CD4-positive, alpha-beta T cell treated with Interleukin-15 for 4 hours (primary cell): Measurements from ENCODE around the gene MEGF11.

Experiments used
- DNase-seq: peaks from one replicate; pipeline ENCODE4 v3.0.0-alpha.2; 2020; ENCODE audit warnings: low spot score

MEGF11 gene

DNA sequence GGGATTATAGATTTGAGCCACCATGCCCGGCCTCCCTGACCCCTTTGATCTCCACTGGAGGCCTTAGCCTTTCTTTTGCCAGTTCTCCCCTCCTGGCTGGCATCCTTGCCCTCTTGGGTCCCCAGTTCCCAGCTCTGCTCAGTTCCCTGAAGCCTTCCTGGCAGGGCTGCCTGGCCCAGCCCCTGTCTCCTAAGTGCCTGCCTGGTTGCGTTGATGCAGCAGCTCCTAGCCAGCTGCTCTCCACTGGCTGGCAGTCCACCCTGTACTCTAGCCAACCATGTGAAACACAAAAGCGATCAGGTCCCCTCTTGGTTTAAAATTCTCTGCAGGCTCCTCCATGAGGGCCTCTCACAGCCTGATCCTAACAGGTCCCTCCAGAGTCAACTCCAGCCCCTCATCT lies 199.6 kb downstream of the MEGF11 start:
- DNase-seq = no peak

DNA sequence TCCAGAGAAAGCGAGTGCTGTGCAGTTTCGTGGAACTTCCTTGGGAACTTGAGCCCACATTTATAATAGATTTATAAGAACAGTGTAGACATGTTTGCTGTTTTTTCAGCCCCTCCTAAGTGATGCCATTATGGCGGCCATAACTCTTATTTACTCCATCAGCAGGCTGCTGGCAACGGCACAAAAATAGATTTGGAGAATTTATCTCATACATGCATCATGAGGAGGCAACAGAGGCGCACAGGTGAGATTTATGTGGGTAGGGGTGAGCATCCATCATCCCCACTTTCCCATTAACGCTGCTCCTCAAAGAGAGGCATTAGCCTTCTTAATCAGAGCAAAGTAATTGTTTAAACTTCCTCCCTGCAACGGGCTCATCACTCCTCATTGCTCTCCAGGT lies 201.7 kb downstream of the MEGF11 start:
- no peak for DNase-seq

DNA sequence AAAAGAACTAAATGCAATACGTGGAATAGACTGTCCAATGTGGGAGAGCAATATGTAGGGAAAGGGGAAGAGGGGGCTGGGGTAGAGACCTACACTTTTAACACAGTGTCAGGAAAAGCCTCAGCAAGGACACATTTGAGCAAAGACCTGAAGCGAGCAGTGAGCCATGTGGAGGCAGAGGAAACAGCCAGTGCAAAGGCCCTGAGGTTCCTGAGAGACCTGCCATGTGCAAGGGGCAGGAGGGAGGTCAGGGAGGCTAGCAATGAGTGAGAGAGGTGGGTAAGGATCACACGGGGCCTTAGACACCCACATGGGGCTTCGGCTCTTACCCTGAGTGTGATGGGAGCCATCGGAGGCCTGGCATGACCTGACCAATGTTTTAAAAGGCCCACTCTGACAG lies 203.3 kb downstream of the MEGF11 start:
- no peak for DNase-seq

DNA sequence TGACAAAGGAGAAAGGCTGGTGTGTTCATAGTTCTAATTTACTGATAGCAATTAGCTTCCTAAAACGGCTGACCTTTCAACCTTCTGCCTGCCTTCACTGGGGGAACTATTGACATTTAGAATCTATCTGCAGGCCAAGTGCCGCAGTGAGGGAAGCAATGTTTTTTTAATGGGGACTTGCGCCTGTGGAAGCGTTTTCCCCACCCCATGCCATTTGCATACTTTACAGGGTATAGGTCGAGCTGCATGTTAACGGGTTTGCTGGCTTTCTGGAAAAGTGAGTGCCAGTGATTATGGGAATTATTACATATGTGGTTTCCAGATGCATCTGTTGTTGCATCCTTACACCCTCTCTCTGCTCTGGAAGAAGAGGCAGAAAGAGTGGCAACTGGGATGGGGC lies 204.2 kb downstream of the MEGF11 start:
- DNase-seq = no peak

DNA sequence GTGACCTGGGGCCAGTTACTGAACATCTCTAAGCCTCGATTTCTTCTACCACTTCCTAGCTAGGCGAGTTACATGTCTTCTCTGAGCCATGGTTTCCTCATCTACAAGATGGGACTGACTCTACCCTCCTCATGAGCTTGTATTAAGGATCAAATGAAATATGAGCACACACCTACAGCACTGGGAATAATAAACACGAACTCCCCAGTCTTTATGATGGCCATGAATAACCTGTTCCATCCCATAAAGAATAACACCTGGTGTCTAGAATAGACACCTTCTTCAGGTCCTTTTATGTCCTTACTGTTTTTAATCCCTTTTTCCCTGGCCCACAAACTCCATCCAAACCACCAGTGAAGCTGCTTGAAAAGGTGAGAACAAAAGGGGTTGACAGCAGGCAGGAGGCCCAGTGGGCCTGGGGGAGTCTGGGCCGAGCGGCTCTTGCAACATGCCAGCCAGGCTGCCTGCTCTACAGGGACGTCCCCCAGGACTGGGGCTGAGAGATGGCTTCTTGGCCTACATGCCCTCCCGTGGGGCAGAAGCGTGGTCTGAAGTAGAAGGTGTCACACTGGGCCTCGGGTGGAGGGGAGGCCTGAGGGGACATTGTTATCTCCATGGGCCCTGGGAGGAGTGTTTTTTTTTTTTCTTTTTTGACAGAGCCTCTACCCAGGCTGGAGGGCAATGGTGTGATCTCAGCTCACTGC lies 206.1 kb downstream of the MEGF11 start:
- no peak for DNase-seq

DNA sequence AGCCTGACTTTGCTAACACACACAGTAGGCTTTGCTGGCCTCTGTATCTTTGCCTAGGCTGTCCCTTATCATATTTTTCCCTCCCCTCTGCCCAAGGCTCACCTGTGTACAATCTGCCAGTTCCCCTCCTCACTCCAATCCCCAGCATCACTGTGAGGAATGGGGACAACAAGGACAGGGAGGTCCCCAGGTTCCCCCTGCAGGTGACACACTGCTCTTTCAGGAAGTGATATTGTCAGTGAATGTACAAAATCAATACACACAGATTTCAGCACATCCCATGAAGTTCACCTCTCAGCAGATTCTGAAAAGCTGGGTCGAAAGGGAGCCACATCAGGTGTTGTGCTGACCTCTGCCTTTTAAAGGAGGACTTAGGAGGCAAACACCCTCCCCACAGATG lies 206.8 kb downstream of the MEGF11 start:
- no peak for DNase-seq

DNA sequence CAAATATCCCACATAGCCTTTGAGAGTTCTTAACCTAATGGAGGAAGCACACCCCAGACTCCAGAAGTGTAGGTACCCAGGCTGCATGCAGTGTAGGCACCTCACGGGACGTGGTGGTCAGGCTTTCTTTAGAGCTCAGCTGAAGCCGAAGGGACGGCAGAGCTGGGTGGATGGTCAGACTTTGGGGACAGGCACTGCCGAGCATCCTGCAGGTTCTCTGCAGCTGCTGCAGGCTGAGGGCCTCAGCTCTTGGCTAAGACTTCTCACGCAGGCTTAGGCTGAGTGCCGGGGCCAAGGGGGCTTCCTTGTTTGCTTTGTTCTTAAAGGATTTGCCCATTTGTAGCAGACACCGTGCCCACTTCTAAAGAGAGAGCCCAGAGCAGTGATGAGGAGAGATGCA lies 207.2 kb downstream of the MEGF11 start:
- DNase-seq = no peak

DNA sequence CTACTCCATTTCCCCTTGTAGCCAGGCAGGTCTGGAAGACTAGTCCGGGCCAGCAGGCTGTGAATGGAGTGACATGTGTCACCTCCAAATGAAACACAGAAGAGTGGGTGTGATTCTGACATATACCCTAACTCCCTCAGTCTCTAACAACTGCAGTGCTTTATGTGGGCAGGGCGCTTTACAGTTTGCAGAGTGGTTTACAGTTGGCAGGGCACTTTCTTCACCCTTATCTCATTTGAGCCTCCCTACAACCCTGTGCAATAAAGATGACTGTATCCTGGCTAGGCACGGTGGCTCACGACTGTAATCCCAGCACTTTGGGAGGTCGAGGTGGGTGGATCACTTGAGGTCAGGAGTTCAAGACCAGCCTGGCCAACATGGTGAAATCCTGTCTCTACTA lies 208.0 kb downstream of the MEGF11 start:
- no peak for DNase-seq

DNA sequence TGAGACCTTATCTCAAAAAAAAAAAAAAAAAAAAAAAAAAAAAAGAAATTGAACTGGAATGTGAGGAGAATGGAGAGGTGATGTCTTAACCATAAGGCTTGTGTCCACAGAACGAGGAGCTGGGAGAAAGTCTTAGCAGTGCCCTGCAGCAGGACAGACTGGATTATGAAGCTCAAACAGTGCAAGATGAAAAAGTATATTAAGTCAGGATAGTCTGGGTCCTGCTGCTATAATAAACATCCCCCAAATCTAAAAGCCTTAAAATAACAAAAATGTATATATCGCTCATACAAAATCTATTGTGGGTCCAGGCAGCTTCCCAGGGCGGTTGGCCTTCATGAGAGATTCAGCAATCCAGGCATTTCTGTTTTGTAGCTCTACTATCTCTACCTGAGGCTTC lies 208.7 kb downstream of the MEGF11 start:
- no peak for DNase-seq

DNA sequence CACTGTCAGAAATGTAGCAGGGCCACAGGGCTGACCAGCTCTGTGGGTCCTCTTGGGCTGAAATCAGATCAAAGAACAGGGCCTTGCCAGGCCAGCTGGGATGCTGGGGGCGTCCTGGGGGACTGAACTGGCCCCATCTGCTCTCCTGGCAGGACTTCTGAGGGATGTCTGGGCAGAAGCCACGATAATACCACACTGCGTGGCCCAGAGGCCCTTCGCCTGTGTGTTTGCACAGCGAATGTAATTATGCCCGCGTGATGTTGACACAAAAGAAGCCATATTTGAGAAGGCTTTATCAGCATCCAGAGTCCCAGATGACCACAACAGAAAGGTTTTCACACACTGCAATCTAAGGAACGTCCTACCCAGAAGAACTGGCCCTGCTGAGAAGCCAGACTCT lies 210.3 kb downstream of the MEGF11 start:
- no peak for DNase-seq

DNA sequence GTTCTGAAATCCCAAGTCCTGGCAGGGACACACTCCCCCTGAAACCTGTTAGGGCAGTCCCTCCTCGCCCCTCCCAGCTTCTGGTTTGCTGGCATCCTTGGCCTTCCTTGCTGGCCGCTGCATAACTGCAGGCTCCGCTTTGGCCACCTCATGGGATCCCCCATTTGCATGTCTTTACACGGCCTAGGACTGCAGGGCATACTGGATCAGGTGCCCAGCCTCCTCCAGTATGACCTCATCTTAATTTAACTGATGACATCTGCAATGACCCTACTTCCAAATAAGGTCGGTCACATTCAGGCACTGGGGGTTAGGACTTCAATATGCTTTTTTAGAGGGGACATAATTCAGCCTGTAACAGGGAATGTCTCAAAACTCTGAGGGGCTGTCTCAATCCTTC lies 210.9 kb downstream of the MEGF11 start:
- no peak for DNase-seq

DNA sequence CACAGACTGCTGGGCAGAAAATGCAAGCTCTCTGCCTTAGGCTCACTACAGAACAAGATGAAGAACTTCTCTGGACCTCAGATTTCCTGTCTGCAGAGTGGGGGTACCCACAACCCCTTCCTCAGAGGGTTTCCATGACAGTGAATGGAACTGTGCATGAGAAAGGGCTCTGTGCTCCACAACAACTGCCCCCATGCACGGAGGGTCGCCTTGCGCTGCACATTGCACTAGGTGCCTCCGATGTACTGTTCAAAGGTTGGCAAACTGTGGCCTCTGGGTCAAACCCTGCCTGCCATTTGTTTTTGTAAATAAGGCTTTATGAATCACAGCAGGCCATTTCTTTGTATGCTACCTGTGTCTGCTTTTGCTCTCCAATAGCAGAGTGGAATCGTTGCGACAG lies 212.3 kb downstream of the MEGF11 start:
- no peak for DNase-seq

DNA sequence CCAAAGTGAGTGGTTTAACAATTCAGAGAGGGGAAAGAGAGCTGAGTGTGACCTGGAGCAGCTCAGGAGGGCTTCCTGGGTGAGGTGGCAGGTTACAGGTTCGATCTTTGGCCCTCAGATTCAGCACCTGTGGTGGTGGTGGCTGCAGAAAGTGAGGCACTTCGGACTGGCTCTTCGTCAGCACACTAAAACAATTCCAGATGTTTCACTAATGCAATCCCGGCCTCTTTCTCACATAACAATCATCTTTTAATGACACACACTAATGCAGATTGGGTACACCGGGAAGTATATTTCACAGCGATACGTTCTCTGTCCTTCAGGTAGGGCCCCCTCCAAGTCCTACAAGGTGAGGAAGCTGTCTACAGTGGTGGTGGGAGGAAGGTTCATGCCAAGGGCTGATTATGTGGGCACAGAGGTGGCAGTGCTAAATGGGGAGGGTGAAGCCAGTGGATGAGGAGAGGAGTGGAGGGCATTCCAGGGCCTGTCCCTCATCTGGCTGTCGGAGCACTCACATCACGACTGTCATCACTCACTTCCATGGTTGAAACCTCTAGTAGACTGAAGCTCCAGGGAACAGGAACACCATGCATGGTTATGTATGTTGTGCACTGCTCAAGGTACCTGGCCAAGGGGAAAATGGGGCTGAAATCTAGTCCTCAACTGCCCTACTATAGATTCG lies 213.2 kb downstream of the MEGF11 start:
- DNase-seq = no peak

DNA sequence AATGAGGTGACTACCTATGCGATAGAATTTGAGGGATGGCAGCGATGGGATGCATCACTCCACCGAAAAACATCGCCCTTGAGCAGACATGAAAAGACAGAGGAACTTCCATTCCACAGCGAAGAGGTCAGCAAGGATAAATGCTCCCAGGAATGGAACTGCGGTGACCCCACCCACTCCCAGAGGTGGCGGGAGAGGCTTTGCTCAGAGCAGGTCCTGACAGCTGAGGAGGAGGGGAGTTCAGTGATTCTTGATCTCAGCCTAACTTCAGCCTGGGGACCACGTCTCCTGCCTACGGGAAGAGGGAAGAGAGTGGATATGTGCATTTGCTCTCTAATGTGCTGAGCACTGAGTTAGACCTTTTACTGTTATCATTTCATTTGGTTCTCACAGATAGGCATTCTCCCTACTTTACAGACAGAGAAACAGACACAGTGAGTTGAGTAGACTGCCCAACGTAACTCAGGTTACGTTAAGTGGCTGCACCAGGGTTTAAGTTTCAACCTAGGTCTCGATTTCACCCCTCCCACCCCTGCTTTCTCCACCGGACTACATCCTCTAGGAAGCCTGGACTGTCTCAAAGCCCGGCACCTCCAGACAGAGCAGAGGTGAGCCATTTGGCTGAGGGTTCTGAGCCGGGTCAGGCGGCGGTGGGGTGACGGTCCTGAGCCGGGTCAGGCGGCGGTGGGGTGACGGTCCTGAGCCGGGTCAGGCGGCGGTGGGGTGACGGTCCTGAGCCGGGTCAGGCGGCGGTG lies 214.3 kb downstream of the MEGF11 start:
- DNase-seq = no peak

DNA sequence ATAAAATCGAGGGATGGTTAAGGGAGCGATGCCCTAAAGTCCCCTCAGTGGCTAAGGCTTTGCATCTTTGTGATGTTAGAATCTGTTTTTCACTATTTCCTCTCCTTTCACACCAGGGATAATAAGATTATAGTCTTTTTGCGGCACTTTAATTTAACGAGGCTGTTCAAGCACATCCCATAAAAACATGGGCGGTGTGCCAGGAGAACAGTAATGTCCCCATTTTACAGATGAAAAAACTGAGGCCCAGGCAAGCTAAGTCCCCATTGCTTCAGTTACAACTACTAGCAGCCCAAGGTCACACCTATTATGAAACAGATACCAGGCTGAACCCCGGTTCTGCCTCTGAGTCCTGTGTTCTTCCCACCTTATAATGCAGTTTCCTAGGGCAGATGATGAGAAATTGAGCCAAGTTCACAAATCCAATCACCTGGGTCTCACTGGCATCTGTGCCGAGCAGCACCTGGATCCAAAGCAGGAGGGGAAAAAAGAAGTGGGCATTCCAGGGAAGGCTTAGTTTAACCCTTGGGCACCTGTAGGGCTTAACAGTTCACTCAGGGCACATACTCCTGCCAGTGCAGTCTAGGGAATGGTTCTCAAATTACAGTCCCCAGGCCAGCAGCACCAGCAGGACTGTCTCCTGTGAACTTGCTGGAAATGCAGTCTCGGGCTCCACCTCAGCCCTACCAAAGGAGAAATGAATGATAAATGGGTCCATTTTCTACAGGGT lies 215.0 kb downstream of the MEGF11 start:
- DNase-seq = no peak

DNA sequence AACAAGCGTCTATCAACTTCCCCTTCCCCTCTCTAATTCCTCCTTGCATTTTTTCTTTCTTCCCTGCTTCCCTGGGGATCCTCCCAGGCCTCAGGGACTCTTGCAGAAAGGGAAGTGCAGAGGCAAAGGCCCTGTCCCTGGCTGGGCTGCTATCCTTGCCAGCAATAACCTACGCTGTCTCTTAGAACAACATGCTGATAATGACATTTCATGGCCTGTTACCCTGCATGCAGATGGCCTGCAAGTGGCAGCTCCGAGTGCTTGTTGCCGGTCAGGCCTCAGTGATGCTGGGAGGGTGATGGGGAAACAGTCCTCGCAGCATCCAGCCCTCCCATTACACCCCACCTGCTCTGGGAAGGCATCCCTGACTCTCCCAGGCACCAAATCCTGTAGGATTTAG lies 216.7 kb downstream of the MEGF11 start:
- no peak for DNase-seq

DNA sequence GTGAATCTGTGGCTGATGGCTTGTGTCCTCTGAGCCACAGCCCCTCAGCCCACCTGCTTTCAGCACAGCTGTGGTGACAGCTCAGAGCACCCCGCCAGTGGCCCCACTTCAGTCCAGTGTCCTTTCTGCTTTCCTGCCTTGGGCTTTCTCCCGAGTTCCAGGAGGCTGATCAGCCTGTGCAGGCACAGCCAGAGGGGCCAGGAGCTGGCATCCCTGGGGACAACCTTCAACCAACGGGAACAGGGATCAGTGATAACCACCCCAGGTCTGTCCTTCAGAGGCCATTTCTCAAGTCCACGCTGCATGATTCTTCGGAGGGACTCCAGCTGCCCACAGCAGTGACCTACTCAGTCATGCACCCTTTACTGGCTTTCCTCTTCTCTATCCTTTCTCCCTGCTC lies 217.6 kb downstream of the MEGF11 start:
- no peak for DNase-seq

DNA sequence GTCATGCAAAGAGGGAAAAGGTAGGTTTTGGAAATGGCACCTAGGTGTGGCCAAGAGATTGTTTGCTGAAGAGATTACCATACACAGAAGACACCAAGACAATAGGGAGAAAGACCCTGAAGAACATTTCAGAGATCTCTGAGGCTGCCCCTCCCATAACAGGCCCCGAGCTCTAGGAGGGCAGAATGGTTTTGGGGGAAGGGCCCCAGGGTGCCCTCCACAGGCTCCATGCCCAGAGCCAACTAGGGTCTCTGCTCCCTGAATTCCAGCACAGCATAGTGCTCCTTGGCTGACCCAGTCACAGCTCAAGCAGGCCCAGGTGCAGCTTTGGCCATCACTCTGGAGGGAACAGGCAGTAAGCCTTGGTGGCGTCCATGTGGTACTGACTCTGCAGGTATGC lies 220.4 kb downstream of the MEGF11 start:
- DNase-seq = no peak

DNA sequence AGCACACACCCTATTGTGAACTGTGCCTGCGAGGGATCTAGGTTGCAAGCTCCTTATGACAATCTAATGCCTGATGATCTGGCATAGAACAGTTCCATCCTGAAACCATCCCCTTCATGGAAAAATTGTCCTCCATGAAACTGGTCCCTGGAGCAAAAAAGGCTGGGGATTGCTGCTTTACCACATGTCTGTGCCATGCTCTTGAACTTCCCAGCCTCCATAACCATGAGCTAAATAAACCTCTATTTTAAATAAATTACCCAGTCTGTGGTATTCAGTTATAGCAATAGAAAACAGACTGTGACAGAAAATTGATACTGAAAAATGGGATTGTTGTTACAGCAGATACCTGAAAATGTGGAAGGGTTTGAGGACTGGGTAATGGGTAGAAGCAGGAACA lies 221.5 kb downstream of the MEGF11 start:
- no peak for DNase-seq

DNA sequence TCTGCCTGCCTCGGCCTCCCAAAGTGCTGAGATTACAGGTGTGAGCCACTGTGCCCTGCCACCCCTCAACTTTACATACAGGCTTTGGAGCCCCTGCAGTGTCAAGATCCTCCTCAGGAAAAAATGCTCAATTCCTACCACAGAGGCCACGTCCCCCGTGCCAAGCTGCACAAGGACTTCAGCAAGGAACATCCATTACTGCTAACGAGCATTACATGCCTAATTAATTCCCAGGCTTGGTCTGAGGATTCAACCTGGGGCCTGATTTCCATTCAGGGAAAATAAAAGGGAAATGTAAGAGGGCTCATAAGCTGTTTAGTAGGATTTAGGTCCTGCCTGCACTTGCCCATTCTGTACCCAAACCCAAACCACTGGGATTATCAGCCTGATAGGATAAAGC lies 222.9 kb downstream of the MEGF11 start:
- DNase-seq = no peak

DNA sequence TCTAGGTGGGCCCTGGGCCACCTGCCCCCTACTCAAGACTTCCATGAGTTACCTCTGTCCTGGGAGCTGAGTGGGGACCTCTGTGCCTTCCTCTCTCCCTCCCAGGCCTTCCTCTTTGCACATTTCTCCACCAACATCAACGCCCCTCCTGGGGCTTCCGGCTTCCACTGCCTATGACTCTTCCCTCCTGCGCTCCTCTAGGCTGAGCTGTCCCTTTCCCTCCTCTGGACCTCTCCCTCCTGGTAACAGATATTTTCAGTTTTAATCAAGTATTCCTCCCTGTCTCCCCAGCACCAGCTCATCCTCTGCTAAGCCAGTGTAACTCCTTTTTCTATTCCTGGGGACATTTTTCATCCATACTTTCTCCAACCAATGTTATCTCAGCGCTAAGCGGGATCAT lies 223.9 kb downstream of the MEGF11 start:
- no peak for DNase-seq

DNA sequence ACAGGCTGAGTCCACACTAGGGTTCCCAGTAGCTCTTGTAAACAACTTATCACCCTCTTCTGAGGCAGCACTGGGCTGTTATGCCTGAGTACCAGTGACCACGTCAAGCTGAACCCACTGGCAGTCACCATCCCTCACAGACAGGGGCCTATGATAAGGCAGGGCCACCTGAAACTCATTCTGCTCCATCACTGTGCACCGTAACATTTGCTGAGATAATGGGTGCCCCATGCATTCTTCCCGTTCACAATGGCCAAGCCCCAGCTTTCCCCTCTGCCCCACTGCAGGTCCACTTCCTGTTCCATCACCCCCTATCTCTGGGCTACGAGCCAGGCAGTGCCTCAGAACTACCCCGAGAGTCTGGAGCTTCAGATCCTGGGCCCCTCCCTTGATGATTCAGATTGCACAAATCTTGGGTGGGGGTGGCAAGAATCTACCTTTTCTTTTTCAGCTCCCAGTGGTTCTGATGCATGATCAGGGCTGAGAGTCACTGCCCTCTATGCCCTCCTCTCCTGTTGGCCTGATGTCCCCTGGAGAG lies 226.2 kb downstream of the MEGF11 start:
- DNase-seq = no peak
